ENCODE results near the gene MSL2.

GRCh38 chr3:136186846-136187245 is 9.3 kb downstream of the MSL2 start:
- TF ChIP-seq CTCF (IDR thresholded peaks at IDR 0.05) (no peak), POLR2A (IDR thresholded peaks at IDR 0.05) (no peak)

All from ovary (tissue), 3 donors.